ENCODE results near the gene HSD11B1. TPM values are rescaled to one million over a fixed set of nuclear protein-coding genes. Genes with fewer than 3 reads are reported as not detected.

The HSD11B1 gene
- total and polyA plus RNA-seq, 3 donors from 2014 or later, result 17.6 to 19.5 (median 18.0) TPM

DNA sequence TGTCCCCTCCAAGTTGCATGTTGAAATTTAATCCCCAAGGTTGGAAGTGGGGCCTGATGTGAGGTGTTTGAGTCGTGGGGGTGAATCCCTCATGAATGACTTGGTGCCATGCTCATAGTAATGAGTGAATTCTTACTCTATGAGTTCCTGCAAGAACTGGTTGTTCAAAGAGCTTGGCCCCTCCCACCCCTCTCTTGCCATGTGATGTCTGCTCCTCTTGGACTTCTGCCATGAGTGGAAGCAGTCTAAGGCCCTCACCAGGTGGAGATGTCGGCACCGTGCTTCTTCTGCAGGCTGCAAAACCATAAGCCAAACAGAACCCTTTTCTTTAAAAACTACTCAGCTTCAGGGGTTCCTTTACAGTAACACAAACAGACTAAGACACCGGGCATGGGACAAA lies 15.2 kb upstream of the HSD11B1 start:
- Histone ChIP-seq H3K36me3 (ENCODE audit: low read depth, missing control alignments) (no peaks in the 10 kb centered on the region), H3K9me3 (no peaks in the 10 kb centered on the region), H3K27me3 (no peaks in the 10 kb centered on the region), H3K27ac (no peak overlapping the region), H3K4me1 (peaks cover 20% of the 10 kb centered on the region), H3K4me3 (no peak overlapping the region)
- intact Hi-C loops (cut with DNase I; ENCODE audit: low total_unique reads), result no loop called here
- DNase-seq, result no peak
- no peak for TF ChIP-seq POLR2A (IDR thresholded peaks at IDR 0.05)
- TF ChIP-seq, protein P1, sequence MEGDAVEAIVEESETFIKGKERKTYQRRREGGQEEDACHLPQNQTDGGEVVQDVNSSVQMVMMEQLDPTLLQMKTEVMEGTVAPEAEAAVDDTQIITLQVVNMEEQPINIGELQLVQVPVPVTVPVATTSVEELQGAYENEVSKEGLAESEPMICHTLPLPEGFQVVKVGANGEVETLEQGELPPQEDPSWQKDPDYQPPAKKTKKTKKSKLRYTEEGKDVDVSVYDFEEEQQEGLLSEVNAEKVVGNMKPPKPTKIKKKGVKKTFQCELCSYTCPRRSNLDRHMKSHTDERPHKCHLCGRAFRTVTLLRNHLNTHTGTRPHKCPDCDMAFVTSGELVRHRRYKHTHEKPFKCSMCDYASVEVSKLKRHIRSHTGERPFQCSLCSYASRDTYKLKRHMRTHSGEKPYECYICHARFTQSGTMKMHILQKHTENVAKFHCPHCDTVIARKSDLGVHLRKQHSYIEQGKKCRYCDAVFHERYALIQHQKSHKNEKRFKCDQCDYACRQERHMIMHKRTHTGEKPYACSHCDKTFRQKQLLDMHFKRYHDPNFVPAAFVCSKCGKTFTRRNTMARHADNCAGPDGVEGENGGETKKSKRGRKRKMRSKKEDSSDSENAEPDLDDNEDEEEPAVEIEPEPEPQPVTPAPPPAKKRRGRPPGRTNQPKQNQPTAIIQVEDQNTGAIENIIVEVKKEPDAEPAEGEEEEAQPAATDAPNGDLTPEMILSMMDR (IDR thresholded peaks at IDR 0.05), result no peak
- 72 to 79% methylated on average over 4 of the region's 4 CpGs for WGBS, 2 donors

DNA sequence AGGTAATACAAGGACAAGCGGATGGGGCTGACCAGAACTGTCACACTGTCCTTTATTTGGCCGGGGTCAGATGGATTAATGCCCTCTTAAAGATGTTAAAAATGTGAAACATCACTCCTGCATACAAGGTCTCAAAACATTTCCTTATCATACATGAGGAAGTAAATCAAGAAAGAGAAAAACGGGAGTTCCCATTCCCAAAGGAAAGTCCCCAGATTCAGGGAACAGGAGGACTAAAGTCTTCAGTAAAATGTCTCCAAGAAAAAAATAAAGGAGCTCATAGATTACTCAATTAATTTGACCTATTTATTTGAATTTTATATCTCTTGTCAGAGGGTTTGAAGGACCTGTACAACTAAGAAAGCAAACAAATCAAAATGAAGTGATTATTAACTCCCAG lies 13.4 kb upstream of the HSD11B1 start:
- intact Hi-C loops (cut with DNase I; ENCODE audit: low total_unique reads), result loop anchor here (5.0 to 10.0 kb wide), 2 partner anchors 54 to 114 kb away; no protein-coding TSS in a partner anchor
- H3K4me1 ChIP-seq, result peaks cover 14% of the 10 kb centered on the region
- no peaks in the 10 kb centered on the region for H3K9me3 ChIP-seq
- H3K27ac ChIP-seq, result no peak overlapping the region
- no peak overlapping the region for H3K4me3 ChIP-seq
- no peak for DNase-seq
- no peaks in the 10 kb centered on the region for H3K27me3 ChIP-seq
- 64 to 66% methylated on average over 3 of the region's 3 CpGs for WGBS, 2 donors
- TF ChIP-seq POLR2A (IDR thresholded peaks at IDR 0.05), result no peak
- TF ChIP-seq, protein P1 (IDR thresholded peaks at IDR 0.05), result no peak
- H3K36me3 ChIP-seq (ENCODE audit: low read depth, missing control alignments), result no peaks in the 10 kb centered on the region

DNA sequence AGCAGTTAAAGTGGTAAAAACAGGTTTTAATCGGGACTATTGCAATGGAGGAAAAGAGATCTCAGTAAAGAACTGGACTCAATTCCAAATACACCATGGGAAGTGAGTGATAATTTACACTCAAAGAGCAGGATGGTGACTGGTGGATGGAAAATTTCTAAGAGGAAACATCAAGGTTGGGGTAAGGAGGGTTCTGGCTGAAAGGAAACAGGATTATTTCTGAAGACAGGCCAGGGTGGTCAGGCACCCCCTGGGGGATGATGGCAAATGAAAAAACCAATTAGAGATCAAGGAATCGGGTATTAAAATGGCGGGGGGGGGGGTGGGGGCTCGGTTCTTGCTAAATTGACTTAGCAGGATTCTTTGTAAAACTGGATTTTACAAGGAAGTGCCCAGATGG lies 12.3 kb upstream of the HSD11B1 start:
- intact Hi-C loops (cut with DNase I; ENCODE audit: low total_unique reads), result loop anchor here (5.0 to 10.0 kb wide), 2 partner anchors 53 to 115 kb away; no protein-coding TSS in a partner anchor
- Histone ChIP-seq H3K27ac (no peak overlapping the region), H3K9me3 (no peaks in the 10 kb centered on the region), H3K36me3 (ENCODE audit: low read depth, missing control alignments) (no peaks in the 10 kb centered on the region), H3K27me3 (no peaks in the 10 kb centered on the region), H3K4me1 (peaks cover 10% of the 10 kb centered on the region), H3K4me3 (no peak overlapping the region)
- 39 to 53% methylated on average over 4 of the region's 4 CpGs for WGBS, 2 donors
- TF ChIP-seq, protein P1 (IDR thresholded peaks at IDR 0.05), result no peak
- no peak for TF ChIP-seq POLR2A (IDR thresholded peaks at IDR 0.05)
- DNase-seq, result no peak

DNA sequence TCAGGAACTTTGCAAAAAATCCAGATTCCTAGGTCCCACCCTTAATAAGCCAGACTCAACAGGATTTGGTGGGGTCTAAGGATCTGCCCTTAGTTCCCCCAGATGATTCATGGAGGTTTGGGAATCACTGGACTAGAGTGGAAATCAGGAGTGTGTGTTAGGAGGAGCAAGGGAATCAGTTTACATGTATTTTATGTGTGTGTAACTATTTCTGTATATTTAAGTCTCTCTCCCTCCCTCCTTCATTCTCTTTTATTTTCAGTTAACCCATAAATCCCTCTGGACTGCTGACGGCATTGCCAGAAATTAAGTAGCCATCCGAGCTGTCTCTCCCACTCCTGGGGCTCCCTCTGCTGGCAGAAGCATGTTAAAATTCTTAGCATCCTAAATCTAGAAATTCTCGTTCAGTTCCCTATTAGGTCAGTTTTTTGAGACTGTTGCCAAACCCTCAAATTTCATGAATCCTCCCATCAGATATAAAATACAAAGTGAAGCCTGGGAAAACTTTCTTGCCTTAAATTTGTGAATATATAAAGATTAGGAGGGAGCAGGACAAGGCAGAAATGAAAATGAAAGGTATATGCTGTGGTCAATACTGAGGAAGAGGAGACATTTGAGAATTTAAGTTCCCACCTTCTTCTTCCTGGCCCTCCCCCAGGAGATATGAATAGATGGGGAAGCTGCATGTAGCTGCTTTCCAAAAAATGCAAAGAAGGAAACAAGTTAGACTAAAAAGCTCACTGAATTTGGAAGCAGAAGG lies 11.7 kb upstream of the HSD11B1 start:
- WGBS, 2 donors, result 2 to 7% methylated on average over 3 of the region's 3 CpGs
- intact Hi-C loops (cut with DNase I; ENCODE audit: low total_unique reads), result loop anchor here (5.0 to 10.0 kb wide), 2 partner anchors 52 to 116 kb away; no protein-coding TSS in a partner anchor
- no peaks in the 10 kb centered on the region for H3K27me3 ChIP-seq
- no peaks in the 10 kb centered on the region for H3K9me3 ChIP-seq
- H3K4me1 ChIP-seq, result peaks cover 4% of the 10 kb centered on the region
- no peak overlapping the region for H3K4me3 ChIP-seq
- H3K27ac ChIP-seq, result no peak overlapping the region
- peak; percentile 82 for DNase-seq
- H3K36me3 ChIP-seq (ENCODE audit: low read depth, missing control alignments), result no peaks in the 10 kb centered on the region
- no peak for TF ChIP-seq POLR2A (IDR thresholded peaks at IDR 0.05)
- TF ChIP-seq, protein P1 (IDR thresholded peaks at IDR 0.05), result peak; percentile 75 to 83 (median 76)

Measured in testis (tissue), 3 donors.